ENCODE data around the gene POLR1B.
A peak's percentile ranks its signal among the peaks of the same experiment; 100 is the strongest.

- TF ChIP-seq, protein P1, sequence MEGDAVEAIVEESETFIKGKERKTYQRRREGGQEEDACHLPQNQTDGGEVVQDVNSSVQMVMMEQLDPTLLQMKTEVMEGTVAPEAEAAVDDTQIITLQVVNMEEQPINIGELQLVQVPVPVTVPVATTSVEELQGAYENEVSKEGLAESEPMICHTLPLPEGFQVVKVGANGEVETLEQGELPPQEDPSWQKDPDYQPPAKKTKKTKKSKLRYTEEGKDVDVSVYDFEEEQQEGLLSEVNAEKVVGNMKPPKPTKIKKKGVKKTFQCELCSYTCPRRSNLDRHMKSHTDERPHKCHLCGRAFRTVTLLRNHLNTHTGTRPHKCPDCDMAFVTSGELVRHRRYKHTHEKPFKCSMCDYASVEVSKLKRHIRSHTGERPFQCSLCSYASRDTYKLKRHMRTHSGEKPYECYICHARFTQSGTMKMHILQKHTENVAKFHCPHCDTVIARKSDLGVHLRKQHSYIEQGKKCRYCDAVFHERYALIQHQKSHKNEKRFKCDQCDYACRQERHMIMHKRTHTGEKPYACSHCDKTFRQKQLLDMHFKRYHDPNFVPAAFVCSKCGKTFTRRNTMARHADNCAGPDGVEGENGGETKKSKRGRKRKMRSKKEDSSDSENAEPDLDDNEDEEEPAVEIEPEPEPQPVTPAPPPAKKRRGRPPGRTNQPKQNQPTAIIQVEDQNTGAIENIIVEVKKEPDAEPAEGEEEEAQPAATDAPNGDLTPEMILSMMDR (IDR thresholded peaks at IDR 0.05), result no peak
- TF ChIP-seq POLR2A (IDR thresholded peaks at IDR 0.05) (no peak), EP300 (IDR thresholded peaks at IDR 0.05; ENCODE audit: low read depth) (no peak), POLR2AphosphoS5 (IDR thresholded peaks at IDR 0.05) (peak; percentile 10 to 41 (median 32))
These were observed at the start of gene POLR1B for GRCh38 chr2:112542123-112542983.

All from transverse colon (tissue), 4 donors.